ENCODE data around the gene FAAP100.

- TF ChIP-seq GATA3 (IDR thresholded peaks at IDR 0.05; ENCODE audit: low read depth, low read length) (no peak), GATA2 (IDR thresholded peaks at IDR 0.05; ENCODE audit: low read depth, low read length) (no peak)
These were observed 41.1 kb upstream of the FAAP100 start for GRCh38 chr17:81593105-81593871.
